ENCODE results near the gene SST.

Gene SST
- long read RNA-seq, donor 1, partial matches to known transcripts: 0 of 3 reads
- long read RNA-seq, donor 1, other reads (novel, unspliced or antisense): 0 of 3 reads
- long read RNA-seq, donor 2: 0 reads
- long read RNA-seq, donor 3: 0 reads
- long read RNA-seq, donor 4: 0 reads
- long read RNA-seq, donor 5: 0 reads
- long read RNA-seq, donor 6: 0 reads
- long read RNA-seq, donor 7: 0 reads
- long read RNA-seq, donor 8: 0 reads

DNA sequence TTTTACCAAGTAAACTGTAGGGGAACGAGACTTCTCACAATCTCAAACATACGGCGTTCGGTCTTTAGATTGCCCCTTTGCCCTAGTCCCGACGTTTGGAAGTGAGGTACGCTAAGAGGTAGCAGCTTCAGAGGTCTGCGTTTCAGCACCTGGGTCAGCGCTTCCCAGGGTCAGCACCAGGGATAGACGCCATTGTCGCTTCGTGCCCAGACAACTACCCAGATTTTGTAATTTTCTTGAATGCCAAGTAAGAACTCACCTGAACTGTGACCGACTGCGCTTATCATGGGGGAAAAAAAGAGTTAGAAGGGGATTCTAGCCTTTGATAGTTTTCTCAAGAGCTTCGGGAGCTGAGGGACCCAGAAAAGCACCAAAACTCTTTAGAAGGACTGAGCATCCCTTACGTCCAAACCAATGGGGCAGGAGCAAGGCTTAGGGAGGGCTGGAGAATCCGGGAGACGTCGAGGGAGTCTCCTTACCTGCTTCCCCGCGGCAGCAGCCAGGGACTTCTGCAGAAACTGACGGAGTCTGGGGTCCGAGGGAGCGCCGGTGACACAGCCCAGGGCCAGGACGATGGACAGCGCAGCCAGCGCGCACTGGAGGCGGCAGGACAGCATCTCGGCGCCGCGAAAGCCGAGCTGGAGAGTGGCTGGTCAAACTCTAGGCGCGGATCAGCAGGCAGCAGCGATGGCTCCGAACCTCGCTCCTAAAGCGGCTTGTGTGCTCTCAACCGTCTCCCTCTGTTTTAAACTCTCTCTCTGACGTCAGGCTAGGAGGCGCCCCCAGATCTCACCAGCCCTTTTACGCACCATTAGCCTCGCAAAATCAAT lies at the start of gene SST:
SST (minus strand) TSS at position 720 of the 830 bp plus-strand sequence; CDS start at position 617, 103 bp downstream.
- DNase-seq: peak; percentile 64

DNA sequence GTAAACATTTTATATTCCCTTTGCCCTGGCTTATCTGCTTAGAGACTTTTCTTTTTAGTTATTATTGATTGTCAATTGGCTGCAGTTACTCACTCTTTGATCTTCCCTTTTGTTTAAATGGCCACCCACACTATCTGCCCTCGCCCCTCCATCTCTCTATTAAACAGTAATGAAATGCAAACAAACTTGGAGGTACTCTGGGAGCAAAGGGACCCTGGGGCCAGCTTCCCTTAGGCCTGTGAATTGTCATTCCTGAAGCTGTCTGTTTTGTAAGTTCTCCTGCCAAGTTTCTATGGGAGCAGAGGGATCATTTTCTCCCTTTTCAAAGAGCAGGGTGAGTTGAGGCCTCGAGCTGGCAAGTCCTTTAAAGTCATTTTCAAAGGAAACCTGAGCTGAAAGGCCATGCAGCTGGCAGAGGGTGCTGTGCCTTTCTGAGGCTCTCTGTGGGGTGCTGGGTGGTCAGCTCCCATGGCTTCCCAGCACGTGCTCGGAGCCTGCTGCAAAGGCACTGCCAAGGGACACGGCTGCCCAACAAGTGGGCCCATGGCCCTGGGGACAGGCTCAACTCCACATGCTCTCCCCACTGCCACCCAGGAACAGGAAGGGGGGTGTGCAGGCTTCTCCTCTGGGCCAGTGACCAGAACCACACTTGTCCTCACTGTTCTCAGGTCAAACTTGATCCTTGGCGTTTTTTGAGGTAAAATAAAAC lies 49.6 kb upstream of the SST start:
- no peak for DNase-seq

GRCh38 chr3:187718802-187719201 lies 48.6 kb upstream of the SST start:
- DNase-seq: no peak

DNA sequence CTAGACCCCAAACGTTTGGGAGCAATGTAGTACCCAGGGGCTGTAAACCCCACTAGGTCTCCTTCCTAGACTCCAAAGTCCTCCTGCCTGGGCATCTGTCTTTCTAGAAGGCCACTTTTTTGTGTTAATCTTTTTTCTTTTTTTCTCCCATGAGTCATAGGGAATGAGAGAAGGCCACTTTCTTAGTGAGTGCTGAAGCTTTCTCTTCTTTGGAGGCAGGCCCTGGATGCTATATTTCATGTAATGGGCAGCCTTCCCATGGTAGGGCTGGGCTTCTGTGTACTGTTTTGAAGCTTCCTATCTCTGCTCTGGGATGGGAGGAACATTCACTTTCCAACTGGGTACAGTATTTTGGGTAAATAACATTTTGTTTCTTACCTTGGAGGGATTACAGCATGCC lies 47.4 kb upstream of the SST start:
- no peak for DNase-seq

- DNase-seq: no peak
Observed at GRCh38 chr3:187714404-187714979, 44.3 kb upstream of the SST start.

DNA sequence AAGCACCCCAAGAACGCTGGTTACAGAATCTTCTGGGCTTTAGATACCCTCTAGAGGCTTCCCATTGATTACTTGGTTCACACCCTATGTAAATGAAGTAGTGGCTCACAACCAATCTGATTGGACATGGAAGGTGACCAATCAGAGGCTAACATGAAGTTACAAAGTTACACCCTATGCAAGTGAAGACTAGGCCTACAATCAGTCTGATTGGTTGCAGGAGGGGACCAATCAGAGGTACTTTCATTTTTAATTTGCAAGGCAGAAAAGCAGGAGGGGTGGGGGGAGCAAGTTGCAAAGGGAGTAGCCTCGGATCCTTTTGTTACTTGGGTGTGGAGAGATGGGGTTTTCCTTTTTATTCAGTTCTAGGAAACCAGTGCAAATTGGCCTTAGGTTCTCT lies 43.3 kb upstream of the SST start:
- DNase-seq: no peak

DNA sequence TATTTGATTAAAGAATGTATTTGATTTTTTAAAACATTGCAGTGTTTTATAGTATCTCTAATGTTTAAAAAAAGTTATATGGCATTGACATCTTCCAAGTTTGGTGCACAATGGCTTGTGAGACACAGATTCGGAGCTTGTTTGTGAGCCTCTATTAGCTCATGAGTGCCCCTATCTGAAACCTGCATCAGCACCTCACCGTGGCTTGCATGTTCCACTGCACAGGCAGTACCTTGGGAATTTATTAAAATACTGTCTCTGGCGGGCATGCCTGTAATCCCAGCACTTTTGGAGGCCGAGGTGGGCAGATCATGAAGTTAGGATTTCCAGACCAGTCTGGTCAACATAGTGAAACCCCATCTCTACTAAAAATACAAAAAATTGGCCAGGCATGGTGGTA lies 39.0 kb upstream of the SST start:
- no peak for DNase-seq

- DNase-seq: no peak
Observed at GRCh38 chr3:187708696-187709095, 38.5 kb upstream of the SST start.

DNA sequence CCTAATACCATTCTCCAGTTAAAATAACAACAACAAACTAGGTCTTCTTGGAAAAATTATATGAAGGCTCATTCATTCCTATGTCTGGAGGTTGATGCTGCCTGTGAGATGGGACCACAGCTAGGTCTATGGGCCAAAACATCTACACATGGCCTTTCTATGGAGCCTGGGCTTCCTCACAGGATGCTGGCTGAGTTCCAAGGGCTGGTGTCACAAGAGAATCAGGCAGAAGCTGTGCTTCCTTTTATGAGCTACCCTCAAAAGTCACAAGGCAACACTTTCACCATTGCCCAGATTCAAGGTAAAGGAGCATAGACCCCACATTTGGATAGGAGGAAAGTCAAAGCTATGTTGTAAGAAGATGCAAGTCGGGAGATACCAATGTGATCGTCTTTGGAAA lies 36.8 kb upstream of the SST start:
- DNase-seq: no peak

- DNase-seq: no peak
Observed at GRCh38 chr3:187705164-187705563, 35.0 kb upstream of the SST start.

DNA sequence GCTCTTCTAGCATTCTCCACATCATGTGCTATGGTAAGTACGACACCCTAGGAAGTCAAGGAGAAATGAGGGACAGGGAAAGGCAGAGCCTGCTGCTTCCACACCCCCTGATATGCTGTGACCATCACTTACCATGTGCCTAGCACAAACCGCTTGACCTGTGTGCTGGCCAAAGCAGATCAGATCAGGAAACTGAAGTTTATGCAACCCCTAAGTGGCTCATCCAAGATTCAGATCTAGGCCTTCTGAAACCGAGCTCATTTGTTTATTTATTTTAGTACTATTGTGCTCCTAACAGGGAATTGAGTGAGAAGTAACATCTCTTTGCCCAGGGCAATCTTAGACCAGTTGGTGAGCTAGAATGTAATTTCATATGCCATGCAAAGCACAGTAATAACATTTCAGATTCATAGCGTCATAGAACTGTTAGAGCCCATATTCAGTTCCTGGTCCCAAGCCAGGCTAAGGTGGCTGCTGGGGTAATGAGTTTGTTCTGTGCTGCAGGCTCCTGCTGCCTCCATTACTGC lies 32.4 kb upstream of the SST start, which contains the start of gene RTP2:
RTP2 (minus strand) TSS at position 51 of the 527 bp plus-strand sequence. CDS start 429 bp downstream, outside the sequence.
- DNase-seq: no peak

DNA sequence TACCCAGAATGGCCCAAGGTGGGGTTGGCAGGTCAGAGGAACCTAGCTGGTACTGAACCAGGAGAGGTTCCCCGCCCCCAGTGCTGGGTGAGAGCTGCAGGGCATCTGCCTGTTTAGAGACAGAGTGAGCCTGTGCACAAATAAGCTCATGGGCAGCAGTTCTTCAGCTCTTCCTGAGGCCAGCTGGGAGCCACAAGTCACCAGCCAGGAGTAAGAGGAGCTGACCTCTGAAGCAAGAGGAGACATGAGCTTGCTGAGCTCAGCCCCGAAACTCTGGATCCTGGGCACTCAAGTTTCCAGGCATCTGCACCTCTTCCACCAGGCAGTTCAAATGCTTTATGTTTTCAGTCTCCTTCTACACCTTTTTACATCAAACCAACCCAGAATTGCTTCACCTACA lies 30.1 kb upstream of the SST start:
- DNase-seq: no peak

- no peak for DNase-seq
Observed at GRCh38 chr3:187698499-187699399, 28.6 kb upstream of the SST start.

- no peak for DNase-seq
Observed at GRCh38 chr3:187696021-187696420, 25.8 kb upstream of the SST start.

DNA sequence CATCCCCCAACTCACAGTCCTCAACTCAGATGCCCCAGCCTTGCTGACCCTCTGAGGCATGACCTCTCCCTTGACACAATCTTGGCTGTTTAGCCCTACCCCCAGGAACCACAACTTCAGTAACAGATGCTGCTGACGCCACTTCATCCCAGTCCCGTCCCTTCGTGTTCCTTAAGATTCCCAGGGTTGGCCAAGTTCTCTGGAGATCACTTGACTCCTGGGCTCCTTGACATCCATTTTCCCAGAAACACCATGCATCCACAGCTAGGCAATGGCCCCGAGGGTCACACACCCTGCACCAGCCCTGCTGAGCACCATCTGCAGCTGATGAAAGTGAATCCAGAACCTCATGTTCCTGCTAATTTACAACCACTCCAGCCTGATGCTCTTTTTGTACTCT lies 25.3 kb upstream of the SST start:
- no peak for DNase-seq

DNA sequence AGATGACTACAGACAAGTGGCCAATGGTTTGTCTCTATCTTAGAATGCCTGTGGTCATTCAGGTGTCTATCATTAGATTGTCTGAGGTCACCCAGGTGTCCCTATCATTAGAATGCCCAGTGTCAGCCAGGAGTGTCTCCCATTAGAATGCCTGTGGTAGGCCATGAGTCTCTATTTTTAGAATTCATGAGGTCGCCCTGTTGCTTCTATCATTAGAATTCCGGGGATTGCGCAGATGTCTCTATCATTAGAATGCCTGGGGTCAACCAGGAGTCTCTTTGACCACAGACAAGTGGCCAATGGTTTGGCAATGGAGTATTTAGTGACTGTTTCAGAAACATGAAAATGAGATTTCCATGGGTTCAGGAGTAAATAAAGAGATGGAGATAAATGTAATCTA lies 24.6 kb upstream of the SST start:
- no peak for DNase-seq

DNA sequence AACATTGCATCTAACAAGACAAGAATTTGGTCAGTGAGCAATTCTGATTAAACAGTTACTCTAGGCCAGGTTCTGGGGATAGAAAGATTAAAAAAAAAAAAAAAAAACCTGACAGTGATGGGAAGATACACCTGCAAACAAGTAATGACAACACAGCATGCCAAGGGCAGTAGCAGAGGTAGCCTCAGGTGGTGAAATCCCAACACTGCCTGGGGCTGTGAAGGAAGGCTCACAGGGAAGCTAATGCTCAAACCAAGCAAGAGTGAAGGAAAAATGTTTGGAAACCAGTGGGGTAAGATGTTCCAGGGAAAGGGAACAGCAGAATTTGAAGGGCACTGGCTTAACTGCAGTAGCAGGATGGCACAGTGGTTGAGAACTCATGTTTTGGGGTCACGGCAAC lies 23.2 kb upstream of the SST start:
- DNase-seq: no peak

- no peak for DNase-seq
Observed at GRCh38 chr3:187689984-187690383, 19.8 kb upstream of the SST start.

DNA sequence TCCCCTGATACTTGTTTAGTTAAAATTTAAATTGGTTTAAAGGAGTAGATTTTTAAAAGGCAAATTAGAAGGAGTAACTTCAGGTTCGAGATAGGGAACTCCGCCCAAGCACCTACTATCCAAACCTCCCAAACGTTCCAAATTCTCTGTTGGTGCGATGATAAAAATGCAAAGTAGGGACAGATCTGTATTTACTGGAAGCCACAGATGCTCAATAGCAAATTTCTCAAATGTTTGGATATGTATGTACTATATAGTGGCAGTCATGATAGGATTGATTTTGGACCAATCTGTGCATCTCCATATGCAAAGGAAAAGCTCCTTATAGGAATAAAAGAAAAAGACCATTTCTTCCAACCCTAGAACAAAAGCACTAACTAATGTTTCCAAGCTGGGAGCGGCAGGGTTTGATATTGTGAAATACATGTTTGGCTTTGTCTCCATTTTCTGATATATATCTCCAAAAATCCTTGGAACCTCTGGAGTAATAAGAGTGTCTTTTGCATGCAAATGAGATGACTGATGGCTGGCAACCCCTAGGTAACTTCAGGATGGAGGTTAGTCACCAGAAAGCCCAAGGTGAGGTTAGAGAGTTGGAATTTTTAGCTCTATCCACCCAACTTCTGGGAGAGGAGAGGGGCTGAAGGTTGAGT lies 16.6 kb upstream of the SST start:
- no peak for DNase-seq

DNA sequence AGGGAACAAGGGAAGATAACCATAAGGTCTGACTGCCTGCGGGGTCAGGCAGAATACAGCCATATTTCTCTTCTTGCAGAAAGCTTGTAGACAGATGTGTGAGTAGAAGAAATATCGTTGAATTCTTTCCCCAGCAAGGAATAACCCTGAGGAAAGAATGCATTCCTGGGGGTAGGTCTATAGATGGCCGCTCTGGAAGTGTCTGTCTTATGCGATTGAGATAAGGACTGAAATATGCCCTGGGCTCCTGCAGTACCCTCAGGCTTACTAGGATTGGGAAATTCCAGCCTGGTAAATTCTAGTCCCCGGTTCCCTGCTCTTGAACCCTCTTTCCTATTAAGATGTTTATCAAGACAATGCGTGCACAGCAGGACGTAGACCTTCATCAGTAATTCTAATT lies 15.8 kb upstream of the SST start:
- DNase-seq: no peak

DNA sequence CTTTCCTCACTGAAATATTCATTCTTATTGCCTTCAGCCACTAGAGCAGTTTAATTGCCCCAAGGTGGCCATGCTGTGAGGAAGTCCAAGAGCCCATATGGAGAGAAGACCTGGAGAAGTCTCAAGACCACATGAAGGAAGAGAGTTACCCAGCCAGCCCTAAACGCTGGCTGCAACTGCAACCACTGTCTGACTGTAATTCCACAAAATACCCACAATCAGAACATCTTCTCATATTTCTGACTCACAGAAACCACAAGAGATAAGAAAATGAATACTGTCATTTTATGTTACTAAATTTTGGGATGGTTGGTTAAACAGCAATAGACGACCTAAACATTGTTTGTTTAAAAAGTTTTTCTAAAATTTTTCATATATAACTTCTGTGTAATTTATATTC lies 14.7 kb upstream of the SST start:
- no peak for DNase-seq

Measured in right kidney (tissue), 9 donors.